Naive B cell (primary cell): ENCODE measurements around the gene COL6A1. TPM values are rescaled to one million over a fixed set of nuclear protein-coding genes. Genes with fewer than 3 reads are reported as not detected.
A peak's percentile ranks its signal among the peaks of the same experiment; 100 is the strongest.

Experiments used
- ATAC-seq, 2 donors: fragments of 150-1000 bp; cut with Tn5 transposase; 2 replicates each; pipeline ENCODE4 v1.10.0; 2021; ENCODE audit warnings: low read depth in 2 of 2, mild to moderate bottlenecking in 2 of 2, moderate library complexity in 2 of 2
- DNase-seq: peaks from one replicate; pipeline ENCODE4 v3.0.0; 2022
- H3K27ac Mint-ChIP-seq, 6 donors: one replicate each; pipeline ENCODE4 v1.8.0; 2020 to 2022; ENCODE audit warnings: mild to moderate bottlenecking in 6 of 6, mixed read lengths in 6 of 6, moderate library complexity in 5 of 6, inconsistent platforms in 2 of 6
- H3K27me3 Mint-ChIP-seq, 3 donors: one replicate each; pipeline ENCODE4 v1.8.0; 2021 to 2022; ENCODE audit warnings: mixed read lengths in 3 of 3, mild to moderate bottlenecking in 1 of 3
- H3K36me3 Mint-ChIP-seq, 2 donors: one replicate each; pipeline ENCODE4 v1.8.0; 2020 to 2022; ENCODE audit warnings: mixed read lengths in 2 of 2, inconsistent platforms in 1 of 2, mild to moderate bottlenecking in 1 of 2
- H3K4me1 Mint-ChIP-seq, 3 donors: one replicate each; pipeline ENCODE4 v1.8.0; 2020 to 2022; ENCODE audit warnings: mixed read lengths in 3 of 3, inconsistent platforms in 1 of 3, mild to moderate bottlenecking in 1 of 3, moderate library complexity in 1 of 3
- H3K4me3 Mint-ChIP-seq, 8 donors: one replicate each; pipeline ENCODE4 v1.8.0; 2020 to 2022; ENCODE audit warnings: mild to moderate bottlenecking in 8 of 8, mixed read lengths in 8 of 8, moderate library complexity in 8 of 8, inconsistent platforms in 2 of 8
- H3K9me3 Mint-ChIP-seq, 7 donors: one replicate each; pipeline ENCODE4 v1.8.0; 2020 to 2022; ENCODE audit warnings: mixed read lengths in 7 of 7, mild to moderate bottlenecking in 5 of 7, inconsistent platforms in 2 of 7, moderate library complexity in 1 of 7
- polyA plus RNA-seq, 6 donors: library from polyadenylated mRNA; unstranded; fragments of 300-500 nt; fragmentation: Illumina TruSeq; gene quantifications; one replicate each; pipeline ENCODE4 v1.2.3, GENCODE V29; 2021; ENCODE audit warnings: low read depth in 6 of 6

Gene COL6A1
- polyA plus RNA-seq, 6 donors from 2014 or later, result not detected

DNA sequence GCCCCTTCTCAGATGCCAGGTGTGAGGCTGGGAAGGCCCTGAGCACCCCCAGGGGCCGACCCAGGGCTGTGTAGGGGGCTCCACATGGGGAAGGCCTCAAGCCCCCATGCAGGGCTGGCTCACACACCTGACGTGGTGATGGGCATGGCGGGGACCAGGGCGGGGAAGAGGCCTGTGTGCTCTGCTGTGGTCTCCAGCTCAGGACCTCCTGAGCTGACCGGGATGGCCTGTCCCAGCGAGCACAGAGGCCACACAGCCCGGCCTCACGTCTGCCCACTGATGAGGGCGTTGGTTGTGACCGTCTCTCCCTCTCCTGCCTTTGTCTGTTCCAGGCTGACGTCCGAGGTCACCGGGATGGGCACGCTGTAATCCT, 40.2 kb upstream of the COL6A1 start:
- Mint-ChIP-seq H3K27me3 (no peaks in the 10 kb centered on the region), H3K9me3 (peaks cover 7 to 13% (median 11%) of the 10 kb centered on the region in 7 donors), H3K36me3 (no peaks in the 10 kb centered on the region), H3K27ac (no peak overlapping the region), H3K4me1 (no peaks in the 10 kb centered on the region), H3K4me3 (no peak overlapping the region)
- DNase-seq (no peak), ATAC-seq (no peak)

DNA sequence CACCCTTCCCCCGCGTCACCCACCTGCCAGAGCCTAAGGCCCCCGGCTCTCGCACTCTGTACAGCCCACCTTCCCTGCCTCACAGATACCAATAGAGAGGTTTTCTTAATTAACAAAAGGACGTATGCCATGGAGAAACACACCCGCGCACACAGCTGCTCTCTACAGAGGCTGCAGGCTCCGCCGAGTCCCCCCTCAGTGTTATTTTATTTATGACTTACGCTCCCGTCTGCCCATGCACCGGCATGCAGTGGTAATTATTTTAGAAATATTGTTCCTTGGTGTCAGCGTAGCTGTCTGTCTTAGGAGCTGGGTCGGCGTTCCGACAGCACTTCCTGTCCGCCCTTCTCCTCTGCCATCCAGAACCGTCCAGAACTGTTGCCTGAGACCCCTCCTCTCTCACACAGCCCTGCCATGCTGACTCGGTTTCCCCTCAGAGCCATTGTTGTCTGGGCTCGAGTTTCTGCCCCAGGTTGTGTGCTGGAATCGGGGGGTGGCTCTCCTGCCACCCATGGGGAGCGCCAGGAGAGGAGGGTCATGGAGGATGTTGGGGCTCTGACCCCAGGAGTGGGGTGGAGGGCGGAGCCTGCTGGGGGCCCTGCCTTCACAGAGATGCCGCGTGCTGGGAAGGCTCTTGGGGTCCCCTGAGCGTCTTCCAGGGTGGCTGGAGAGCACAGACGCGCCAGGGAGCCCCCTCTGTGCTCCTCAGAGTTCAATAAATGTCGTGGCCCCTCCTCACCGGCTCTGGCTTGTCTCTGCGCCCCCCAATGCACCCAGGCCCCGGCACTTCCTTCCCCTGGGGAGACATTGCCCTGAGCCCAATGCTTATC, 39.6 kb upstream of the COL6A1 start:
- DNase-seq (no peak), ATAC-seq (no peak)
- Mint-ChIP-seq H3K27ac (no peak overlapping the region), H3K27me3 (no peaks in the 10 kb centered on the region), H3K4me1 (no peaks in the 10 kb centered on the region), H3K36me3 (no peaks in the 10 kb centered on the region), H3K4me3 (no peak overlapping the region), H3K9me3 (peaks cover 5 to 8% (median 7%) of the 10 kb centered on the region in 7 donors)

DNA sequence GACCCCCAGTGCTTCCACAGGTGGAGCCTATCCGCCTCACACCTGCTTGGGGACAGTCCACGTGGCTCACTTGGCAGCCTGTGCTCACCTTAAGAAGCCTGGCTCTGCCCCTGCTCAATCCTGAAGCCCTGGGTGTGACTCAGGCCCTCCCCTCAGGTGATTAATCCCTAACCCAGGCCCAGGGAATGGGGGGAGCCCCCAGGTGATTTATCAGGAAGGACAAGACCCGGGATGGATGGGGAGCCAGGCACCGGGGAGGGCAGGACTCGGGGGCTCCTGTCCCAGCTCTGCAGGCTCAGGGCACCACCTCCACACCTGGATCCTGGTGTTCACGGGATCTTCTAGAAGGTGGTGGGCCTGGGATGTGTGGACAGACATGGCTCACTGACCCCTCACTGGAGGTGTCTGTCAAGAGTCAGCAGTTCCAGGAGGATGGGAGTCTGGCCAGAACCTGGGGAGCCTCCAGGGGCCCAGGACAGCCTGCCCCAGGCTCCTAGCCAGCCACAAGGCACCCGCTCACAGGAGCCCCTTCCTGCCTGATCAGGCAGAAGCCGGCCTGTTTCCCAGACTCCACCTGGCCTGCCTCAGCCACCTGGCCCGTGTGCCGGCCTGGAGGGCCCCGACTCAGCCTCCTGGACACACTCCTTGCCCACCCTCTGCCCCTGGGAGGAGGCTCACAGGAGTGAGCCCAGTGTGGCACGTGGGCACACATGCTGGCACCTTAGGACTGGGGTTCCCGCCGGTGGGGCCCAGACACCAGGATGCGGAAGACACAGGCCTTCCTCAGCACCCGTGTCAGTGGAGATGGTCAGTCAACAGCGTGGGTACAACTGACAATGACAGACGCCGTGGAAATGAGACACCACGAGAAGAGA, 38.6 kb upstream of the COL6A1 start:
- H3K4me1 Mint-ChIP-seq, result no peaks in the 10 kb centered on the region
- no peak for ATAC-seq
- no peaks in the 10 kb centered on the region for H3K27me3 Mint-ChIP-seq
- H3K36me3 Mint-ChIP-seq, result no peaks in the 10 kb centered on the region
- peaks cover 0 to 3% (median 0%) of the 10 kb centered on the region in 7 donors for H3K9me3 Mint-ChIP-seq
- DNase-seq, result no peak
- H3K4me3 Mint-ChIP-seq, result no peak overlapping the region
- peak overlapping the region in 1 of 6 donors; percentile 33 for H3K27ac Mint-ChIP-seq

DNA sequence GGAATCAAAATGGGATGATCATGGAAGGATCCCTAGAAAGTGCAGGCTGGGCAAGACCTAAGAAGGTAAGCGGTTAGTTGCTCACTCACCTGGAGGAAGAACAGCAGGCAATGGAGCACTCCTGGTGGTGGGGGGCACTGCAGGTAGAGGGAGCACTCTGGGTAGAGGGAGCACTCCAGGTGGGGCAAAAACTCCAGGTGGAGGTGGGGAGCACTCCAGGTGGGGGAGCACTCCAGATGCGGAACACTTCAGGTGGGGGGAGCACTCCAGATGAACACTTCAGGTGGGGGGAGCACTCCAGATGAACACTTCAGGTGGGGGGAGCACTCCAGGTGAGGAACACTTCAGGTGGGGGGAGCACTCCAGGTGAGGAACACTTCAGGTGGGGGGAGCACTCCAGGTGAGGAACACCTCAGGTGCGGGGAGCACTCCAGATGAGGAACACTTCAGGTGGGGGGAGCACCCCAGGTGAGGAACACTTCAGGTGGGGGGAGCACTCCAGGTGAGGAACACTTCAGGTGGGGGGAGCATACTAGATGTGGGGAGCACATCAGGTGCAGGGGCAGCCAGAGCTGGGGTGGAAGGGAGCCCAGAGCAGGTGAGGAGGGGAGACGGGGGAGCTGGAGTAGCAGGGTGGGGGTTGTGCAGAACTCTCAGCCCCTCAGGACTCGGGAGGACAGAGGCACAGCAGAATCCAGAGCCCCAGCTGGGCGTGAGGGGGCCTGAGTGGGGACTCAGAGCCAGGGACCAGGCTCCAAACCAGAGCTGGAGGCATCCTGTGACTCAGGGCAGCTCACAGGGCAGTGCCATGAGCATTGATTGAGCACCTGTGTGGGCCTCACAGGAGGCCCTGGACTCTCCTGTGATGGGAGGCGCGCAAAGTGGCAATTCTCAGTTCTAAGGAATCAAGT, 37.7 kb upstream of the COL6A1 start:
- Mint-ChIP-seq H3K4me3 (no peak overlapping the region), H3K27me3 (no peaks in the 10 kb centered on the region), H3K27ac (peak overlapping the region in 1 of 6 donors; percentile 33), H3K36me3 (no peaks in the 10 kb centered on the region), H3K4me1 (no peaks in the 10 kb centered on the region), H3K9me3 (peaks cover 0 to 3% (median 0%) of the 10 kb centered on the region in 7 donors)
- ATAC-seq (no peak), DNase-seq (no peak)

DNA sequence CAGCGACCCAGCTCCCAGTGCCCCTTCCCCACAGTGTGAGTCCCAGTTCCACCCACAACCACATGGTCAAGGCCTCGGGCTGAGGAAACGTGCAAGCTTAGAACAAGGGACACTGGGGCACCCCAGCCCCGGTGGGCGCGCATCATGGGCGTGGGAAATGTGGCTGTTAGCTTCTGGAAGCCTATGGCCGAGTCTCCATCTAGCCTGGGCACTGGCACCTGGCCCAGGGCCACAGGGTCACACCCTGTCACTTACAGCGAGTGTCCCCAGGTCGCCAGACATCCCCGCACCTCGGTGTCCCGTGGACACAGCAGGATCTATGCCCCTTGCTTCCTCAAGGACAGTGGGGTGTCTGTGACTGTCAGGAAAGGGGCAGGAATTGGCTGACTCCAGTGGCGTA, 37.0 kb upstream of the COL6A1 start:
- peaks cover 0 to 3% (median 0%) of the 10 kb centered on the region in 7 donors for H3K9me3 Mint-ChIP-seq
- H3K4me3 Mint-ChIP-seq, result no peak overlapping the region

DNA sequence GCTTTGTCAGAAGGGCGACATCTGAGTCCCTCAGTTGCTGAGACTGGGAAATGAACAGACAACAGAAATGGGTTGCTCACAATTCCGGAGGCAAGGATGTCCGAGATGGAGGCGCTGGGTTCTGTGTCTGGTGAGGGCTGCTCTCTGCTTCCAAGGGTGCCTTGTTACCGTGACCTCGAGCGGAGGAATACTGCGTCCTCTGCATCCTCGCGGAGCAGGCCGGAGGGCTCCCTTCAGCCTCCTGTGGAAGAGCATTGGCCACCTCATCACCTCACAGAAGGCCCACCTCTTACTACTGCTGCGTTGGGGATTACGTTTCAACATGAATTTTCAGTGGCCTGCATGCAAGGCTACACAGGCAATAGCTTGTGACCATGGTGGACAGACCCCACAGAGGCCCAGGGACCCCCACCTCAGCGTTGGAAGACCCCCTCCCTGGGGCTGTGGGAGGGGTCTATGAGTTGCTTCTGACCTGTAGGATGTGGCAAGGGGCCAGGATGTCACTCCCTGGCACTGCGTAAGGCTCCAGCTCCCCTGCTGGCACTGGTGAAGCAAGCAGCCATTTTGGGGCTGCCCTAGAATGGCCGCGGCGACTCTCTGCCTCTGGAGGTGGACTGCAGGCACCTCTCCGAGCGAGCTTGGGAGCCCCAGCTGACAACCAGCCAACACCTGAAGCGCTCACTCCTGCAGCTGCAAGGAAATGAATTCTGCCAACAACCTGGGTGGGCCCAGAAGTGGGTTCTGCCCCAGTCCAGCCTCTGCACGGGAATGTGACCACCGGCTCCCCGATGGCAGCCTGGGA, 36.3 kb upstream of the COL6A1 start:
- DNase-seq (no peak), ATAC-seq (no peak)
- Mint-ChIP-seq H3K4me1 (no peaks in the 10 kb centered on the region), H3K27ac (no peak overlapping the region), H3K9me3 (peaks cover 0 to 3% (median 0%) of the 10 kb centered on the region in 7 donors), H3K36me3 (no peaks in the 10 kb centered on the region), H3K27me3 (no peaks in the 10 kb centered on the region), H3K4me3 (no peak overlapping the region)

More for the DNA sequence above, 37.0 kb upstream of the COL6A1 start:
- no peaks in the 10 kb centered on the region for H3K4me1 Mint-ChIP-seq
- no peak for DNase-seq
- no peaks in the 10 kb centered on the region for H3K36me3 Mint-ChIP-seq
- ATAC-seq, result no peak
- no peaks in the 10 kb centered on the region for H3K27me3 Mint-ChIP-seq
- H3K27ac Mint-ChIP-seq, result no peak overlapping the region

DNA sequence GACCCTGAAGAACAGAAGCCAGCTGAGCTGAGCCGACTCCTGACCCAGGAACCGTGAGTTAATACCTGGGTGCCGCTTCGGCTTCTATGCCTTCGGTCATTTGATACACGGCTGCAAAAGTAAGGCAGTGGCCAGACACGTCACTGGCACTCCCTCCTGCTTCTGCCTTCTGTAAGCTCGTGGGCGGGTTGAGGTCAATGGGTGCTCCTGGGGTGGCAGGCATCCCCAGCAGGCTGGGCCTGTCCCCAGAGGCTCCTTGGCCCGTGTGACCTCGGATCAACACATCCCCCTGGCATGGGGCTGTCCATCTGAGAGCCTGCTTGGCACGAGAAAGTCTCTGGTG, 35.7 kb upstream of the COL6A1 start:
- H3K9me3 Mint-ChIP-seq, result peaks cover 0 to 3% (median 0%) of the 10 kb centered on the region in 7 donors
- no peak overlapping the region for H3K27ac Mint-ChIP-seq
- no peaks in the 10 kb centered on the region for H3K36me3 Mint-ChIP-seq

DNA sequence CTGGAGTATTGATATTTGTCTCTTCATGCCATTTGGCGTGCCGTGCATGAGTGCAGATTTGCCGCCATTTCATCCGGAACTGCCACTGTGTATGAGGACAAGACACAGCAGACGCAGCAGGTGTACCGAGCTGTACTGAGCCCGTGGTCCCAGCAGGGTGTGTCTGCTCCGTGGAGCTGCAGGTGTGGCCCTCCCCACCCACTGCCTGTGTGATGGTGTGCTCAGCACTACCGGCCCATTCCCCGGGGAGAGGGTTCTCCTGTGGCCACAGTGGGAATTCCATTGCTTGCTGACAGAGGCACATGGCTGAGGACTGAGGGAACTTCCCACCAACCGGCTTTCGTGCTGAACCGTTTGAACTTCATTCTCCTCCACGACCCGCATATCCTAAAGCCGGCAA, 34.3 kb upstream of the COL6A1 start:
- no peak for ATAC-seq
- H3K27ac Mint-ChIP-seq, result peak overlapping the region in 1 of 6 donors; percentile 50
- H3K9me3 Mint-ChIP-seq, result peaks cover 0 to 3% (median 0%) of the 10 kb centered on the region in 7 donors
- H3K36me3 Mint-ChIP-seq, result no peaks in the 10 kb centered on the region
- no peaks in the 10 kb centered on the region for H3K4me1 Mint-ChIP-seq
- DNase-seq, result no peak
- no peak overlapping the region for H3K4me3 Mint-ChIP-seq
- peaks cover 0 to 6% (median 0%) of the 10 kb centered on the region in 3 donors for H3K27me3 Mint-ChIP-seq

More for the DNA sequence above, 35.7 kb upstream of the COL6A1 start:
- no peak overlapping the region for H3K4me3 Mint-ChIP-seq
- peaks cover 0 to under 1% (median 0%) of the 10 kb centered on the region in 3 donors for H3K27me3 Mint-ChIP-seq
- ATAC-seq (no peak), DNase-seq (no peak)
- no peaks in the 10 kb centered on the region for H3K4me1 Mint-ChIP-seq

DNA sequence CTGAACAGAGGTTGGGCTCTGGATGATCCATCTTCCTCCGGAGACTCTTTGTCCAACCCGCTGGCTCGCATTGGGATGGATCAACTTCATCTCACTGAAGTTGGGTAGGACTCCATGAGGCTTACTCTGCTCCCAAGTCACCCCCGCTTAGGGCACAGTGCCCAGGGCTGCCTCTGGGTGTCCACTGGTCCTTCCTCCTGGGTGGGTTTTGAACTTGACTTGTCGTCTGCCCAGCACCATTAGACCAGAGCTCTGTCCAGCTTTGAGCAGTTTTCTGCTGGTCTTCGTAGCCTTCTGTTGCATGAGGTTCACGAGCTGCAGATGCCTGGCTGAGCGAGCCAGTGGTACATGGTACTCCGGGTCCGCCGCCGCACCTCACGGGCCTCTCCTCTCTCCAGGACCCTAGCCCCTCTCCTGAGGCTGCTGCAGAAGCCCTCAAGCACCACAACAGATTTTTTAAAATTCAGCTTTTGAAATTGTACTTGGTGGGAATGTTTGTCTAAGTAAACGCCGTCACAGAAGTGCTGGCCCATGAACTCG, 33.8 kb upstream of the COL6A1 start:
- H3K4me1 Mint-ChIP-seq, result no peaks in the 10 kb centered on the region
- DNase-seq (no peak), ATAC-seq (no peak)
- H3K9me3 Mint-ChIP-seq, result peaks cover 0 to 4% (median 2%) of the 10 kb centered on the region in 7 donors
- H3K4me3 Mint-ChIP-seq, result no peak overlapping the region
- no peak overlapping the region for H3K27ac Mint-ChIP-seq
- peaks cover 0 to 8% (median 4%) of the 10 kb centered on the region in 3 donors for H3K27me3 Mint-ChIP-seq
- H3K36me3 Mint-ChIP-seq, result no peaks in the 10 kb centered on the region

DNA sequence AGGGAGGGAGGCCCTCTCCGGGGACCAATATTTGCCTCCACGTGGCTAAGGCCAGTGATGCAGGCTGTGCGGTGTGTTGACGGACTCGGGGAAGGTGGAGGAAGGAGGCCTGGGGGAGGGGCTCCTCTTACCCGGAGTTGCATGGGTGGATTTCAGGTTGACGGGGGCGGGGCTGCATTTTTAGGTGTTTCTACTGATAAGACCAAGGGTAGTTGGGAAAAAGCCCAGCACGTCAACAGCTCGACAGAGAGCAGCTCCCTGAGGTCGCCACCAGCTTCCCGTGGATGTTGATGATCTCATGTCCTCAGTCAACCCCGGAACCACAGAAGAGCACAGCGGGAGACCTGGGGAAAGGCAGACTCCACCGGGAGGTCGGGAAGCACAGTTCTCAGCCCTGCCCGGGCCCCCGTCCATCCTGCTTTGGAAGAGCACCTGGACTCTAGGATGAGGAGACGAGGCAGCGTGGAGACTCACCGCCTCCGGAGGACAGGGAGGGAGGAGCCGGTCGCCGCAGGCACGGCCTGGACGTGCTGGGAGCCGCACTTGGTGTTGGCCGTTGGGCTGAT, 32.9 kb upstream of the COL6A1 start:
- no peaks in the 10 kb centered on the region for H3K36me3 Mint-ChIP-seq
- no peak overlapping the region for H3K4me3 Mint-ChIP-seq
- no peak overlapping the region for H3K27ac Mint-ChIP-seq
- H3K9me3 Mint-ChIP-seq, result peaks cover 0 to 6% (median 2%) of the 10 kb centered on the region in 7 donors
- ATAC-seq (no peak), DNase-seq (no peak)
- H3K4me1 Mint-ChIP-seq, result no peaks in the 10 kb centered on the region
- peaks cover 0 to 15% (median 7%) of the 10 kb centered on the region in 3 donors for H3K27me3 Mint-ChIP-seq

DNA sequence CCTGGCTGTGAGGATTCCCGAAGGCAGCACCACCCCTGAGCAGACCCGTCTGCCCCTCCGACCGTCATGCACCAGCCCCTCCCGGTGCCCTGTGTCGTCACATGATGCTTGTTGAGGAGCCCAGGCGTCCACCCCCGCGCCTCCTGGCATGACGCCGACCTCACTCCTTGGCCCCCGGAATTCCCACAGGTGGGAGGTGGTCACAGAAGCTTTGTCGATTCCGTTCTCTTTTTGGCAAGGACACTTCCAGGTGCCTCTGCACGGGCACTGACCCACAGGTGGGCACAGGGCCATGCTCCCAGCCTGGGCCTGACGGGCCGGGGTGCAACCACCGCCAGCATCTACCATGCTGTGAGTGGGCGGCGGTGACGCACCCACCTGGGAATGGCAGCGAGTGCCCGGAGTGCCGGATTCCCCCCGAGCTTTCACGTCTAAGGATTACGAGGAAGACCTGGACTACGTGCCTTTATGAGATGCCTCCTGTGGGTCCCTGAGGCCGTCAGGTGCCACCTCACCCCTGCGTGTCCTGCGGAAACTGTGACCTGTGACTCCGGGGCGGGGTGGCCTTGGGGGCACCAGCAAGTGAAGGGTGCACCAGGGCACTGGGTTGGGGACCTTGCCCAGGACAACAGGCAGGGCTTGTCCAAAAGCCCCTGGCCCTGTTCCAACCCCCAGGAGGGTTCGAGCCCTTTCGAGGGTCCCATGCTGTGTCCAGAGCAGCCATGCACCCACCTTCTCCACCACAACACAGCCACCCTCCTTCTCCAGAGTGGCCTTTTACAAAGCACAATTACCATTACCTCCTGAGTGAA, 31.4 kb upstream of the COL6A1 start:
- DNase-seq, result no peak
- Mint-ChIP-seq H3K4me1 (no peaks in the 10 kb centered on the region), H3K27me3 (peaks cover 3 to 15% (median 7%) of the 10 kb centered on the region in 3 donors), H3K27ac (no peak overlapping the region), H3K9me3 (peaks cover 0 to 6% (median 2%) of the 10 kb centered on the region in 7 donors), H3K4me3 (no peak overlapping the region), H3K36me3 (no peaks in the 10 kb centered on the region)
- no peak for ATAC-seq
